Neutrophil (primary cell): Measurements from ENCODE around the gene FBXW4.

ENCODE experiments used
- H3K27ac ChIP-seq: fragments of 200-600 bp; sonication (generic); 2 replicates; pipeline ENCODE4 v1.5.1; 2016; ENCODE audit warnings: mild to moderate bottlenecking, moderate library complexity
- H3K27me3 ChIP-seq: fragments of 200-600 bp; sonication (generic); 2 replicates; pipeline ENCODE4 v1.6.0; 2016; ENCODE audit warnings: mild to moderate bottlenecking
- H3K36me3 ChIP-seq: fragments of 200-600 bp; sonication (generic); 2 replicates; pipeline ENCODE4 v1.5.1; 2017
- H3K4me1 ChIP-seq, 2 experiments: fragments of 200-600 bp in 1 of 2; sonication (generic) in 1 of 2; 1 replicate in 1 of 2; 2 replicates in 1 of 2; pipeline versions ENCODE4 v1.5.1 to v1.6.1; 2013 to 2016; ENCODE audit warnings: low read depth in 1 of 2, low read length in 1 of 2, mild to moderate bottlenecking in 1 of 2, moderate library complexity in 1 of 2; ENCODE audit not compliant: control insufficient read depth in 1 of 2, insufficient read depth in 1 of 2
- H3K4me3 ChIP-seq, 2 experiments: fragments of 200-600 bp in 1 of 2; sonication (generic) in 1 of 2; 1 replicate in 1 of 2; 2 replicates in 1 of 2; pipeline ENCODE4 v1.5.1; 2013 to 2016; ENCODE audit warnings: low read depth in 1 of 2, low read length in 1 of 2, mild to moderate bottlenecking in 1 of 2, moderate library complexity in 1 of 2
- H3K9me3 ChIP-seq: fragments of 200-600 bp; sonication (generic); 2 replicates; pipeline ENCODE4 v1.5.1; 2016
- CTCF ChIP-seq: fragments of 200-600 bp; sonication (generic); IDR thresholded peaks from 2 replicates; pipeline ENCODE4 v1.5.1; 2016; ENCODE audit warnings: antibody characterized with exemption

Gene FBXW4

GRCh38 chr10:101682172-101682825, 12.7 kb downstream of the FBXW4 start:
- Histone ChIP-seq H3K27me3 (no peaks in the 10 kb centered on the region), H3K27ac (no peak overlapping the region), H3K4me1 (no peaks in the 10 kb centered on the region), H3K36me3 (no peaks in the 10 kb centered on the region), H3K4me3 (no peak overlapping the region), H3K9me3 (no peaks in the 10 kb centered on the region)
- TF ChIP-seq CTCF, result no peak

- H3K4me3 ChIP-seq, result no peak overlapping the region
- no peak for TF ChIP-seq CTCF
- no peaks in the 10 kb centered on the region for H3K9me3 ChIP-seq
- no peak overlapping the region for H3K27ac ChIP-seq
- no peaks in the 10 kb centered on the region for H3K4me1 ChIP-seq
- H3K36me3 ChIP-seq, result peaks cover 40% of the 10 kb centered on the region
- H3K27me3 ChIP-seq, result no peaks in the 10 kb centered on the region
Measured at GRCh38 chr10:101676565-101676964, 18.4 kb downstream of the FBXW4 start.

- Histone ChIP-seq H3K9me3 (no peaks in the 10 kb centered on the region), H3K4me1 (no peaks in the 10 kb centered on the region), H3K27ac (no peak overlapping the region), H3K36me3 (peaks cover 51% of the 10 kb centered on the region), H3K4me3 (no peak overlapping the region), H3K27me3 (no peaks in the 10 kb centered on the region)
- TF ChIP-seq CTCF, result no peak
Measured at GRCh38 chr10:101675115-101675514, 19.9 kb downstream of the FBXW4 start.

GRCh38 chr10:101672536-101672935, 22.4 kb downstream of the FBXW4 start:
- no peaks in the 10 kb centered on the region for H3K9me3 ChIP-seq
- H3K27ac ChIP-seq, result no peak overlapping the region
- no peaks in the 10 kb centered on the region for H3K4me1 ChIP-seq
- no peak for TF ChIP-seq CTCF
- peaks cover 76% of the 10 kb centered on the region for H3K36me3 ChIP-seq
- no peaks in the 10 kb centered on the region for H3K27me3 ChIP-seq
- H3K4me3 ChIP-seq, result no peak overlapping the region

GRCh38 chr10:101671453-101671852, 23.5 kb downstream of the FBXW4 start:
- H3K36me3 ChIP-seq, result peaks cover 86% of the 10 kb centered on the region
- no peaks in the 10 kb centered on the region for H3K9me3 ChIP-seq
- H3K4me3 ChIP-seq, result no peak overlapping the region
- H3K27ac ChIP-seq, result no peak overlapping the region
- no peaks in the 10 kb centered on the region for H3K4me1 ChIP-seq
- no peaks in the 10 kb centered on the region for H3K27me3 ChIP-seq
- TF ChIP-seq CTCF, result no peak
